HCT116 (cell line): ENCODE measurements around the gene CSRNP2. TPM values are rescaled to one million over a fixed set of nuclear protein-coding genes. Genes with fewer than 3 reads are reported as not detected.

Experiments used
- ATAC-seq: fragments of 200-7000 bp; cut with Tn5 transposase; 2 replicates; pipeline ENCODE4 v1.9.1; 2020; ENCODE audit warnings: mild to moderate bottlenecking, moderate library complexity
- BruUV-seq: library from RNA; stranded (reverse); fragments of 400-500 nt; replicated peaks from 2 replicates; lab custom pipeline; 2021; lab: Mats Ljungman, UMichigan
- CTCF ChIA-PET: fragments of 300-600 bp; sonication (Branson Sonifier 250); formaldehyde crosslinking; loops from one replicate; lab custom pipeline; 2021; ENCODE audit warnings: antibody characterized with exemption; lab: Charles Lee
- POLR2A ChIA-PET: fragments of 300-600, 350-600 bp; sonication (Branson Sonifier 250); formaldehyde crosslinking; loops from one replicate; lab custom pipeline; 2021; ENCODE audit warnings: antibody characterized with exemption; lab: Charles Lee
- RAD21 ChIA-PET, 2 experiments: fragments of 300-600 bp; sonication (Branson Sonifier 250); formaldehyde crosslinking; loops; one replicate each; lab custom pipeline; 2023; ENCODE audit warnings: low total read pairs in 2 of 2; ENCODE audit not compliant: uncharacterized antibody in 2 of 2, unreplicated experiment in 2 of 2, low non-redundant PET in 1 of 2; lab: Charles Lee
- DNase-seq: peaks from one replicate; pipeline ENCODE4 v3.0.0-alpha.2; 2010; ENCODE audit warnings: low read depth, low spot score
- H2AFZ ChIP-seq: fragments of 200-600 bp; shearing (Covaris generic), sonication (generic); 2 replicates; pipeline ENCODE4 v1.6.1; 2017; ENCODE audit warnings: low read depth, mixed run types, mixed read lengths, antibody characterized with exemption, low read length; ENCODE audit not compliant: poor library complexity, severe bottlenecking
- H3K27ac ChIP-seq: 2 replicates; pipeline ENCODE4 v1.5.1; 2012; ENCODE audit warnings: low read depth, low read length
- H3K27me3 ChIP-seq: fragments of 200-600 bp; sonication (generic); 2 replicates; pipeline ENCODE4 v1.6.1; 2016; ENCODE audit warnings: mixed run types, low read length, mixed read lengths; ENCODE audit not compliant: insufficient read depth
- H3K36me3 ChIP-seq, 2 experiments: fragments of 200-500 bp in 1 of 2; fragments of 200-600 bp in 1 of 2; sonication (Bioruptor generic) in 1 of 2; sonication (generic) in 1 of 2; 2 replicates each; pipeline versions ENCODE4 v1.5.1 to v1.6.1; 2014 to 2016; ENCODE audit warnings: low read length in 2 of 2, inconsistent platforms in 1 of 2, mixed read lengths in 1 of 2, mixed run types in 1 of 2; ENCODE audit not compliant: insufficient read depth in 2 of 2, control insufficient read depth in 1 of 2
- H3K4me1 ChIP-seq, 2 experiments: fragments of 200-600 bp in 1 of 2; sonication (generic) in 1 of 2; 2 replicates each; pipeline versions ENCODE4 v1.5.1 to v1.6.1; 2012 to 2017; ENCODE audit warnings: low read length in 2 of 2, inconsistent platforms in 1 of 2, mild to moderate bottlenecking in 1 of 2, mixed read lengths in 1 of 2, mixed run types in 1 of 2, moderate library complexity in 1 of 2; ENCODE audit not compliant: insufficient read depth in 2 of 2, control insufficient read depth in 1 of 2
- H3K4me2 ChIP-seq: fragments of 200-600 bp; sonication (generic); 2 replicates; pipeline ENCODE4 v1.6.1; 2017; ENCODE audit warnings: mixed run types, low read length, mixed read lengths
- H3K4me3 ChIP-seq, 2 experiments: fragments of 200-600 bp in 1 of 2; sonication (generic) in 1 of 2; replicated peaks in 1 of 2; 2 replicates each; pipeline ENCODE4 v1.5.1; 2011 to 2016; ENCODE audit warnings: low read length in 2 of 2, control low read depth in 1 of 2, low read depth in 1 of 2, mild to moderate bottlenecking in 1 of 2, mixed read lengths in 1 of 2, mixed run types in 1 of 2
- H3K79me2 ChIP-seq: fragments of 200-600 bp; sonication (generic); 2 replicates; pipeline ENCODE4 v1.6.1; 2017; ENCODE audit warnings: mild to moderate bottlenecking, mixed run types, low read length, moderate library complexity, mixed read lengths; ENCODE audit not compliant: insufficient read depth
- H3K9ac ChIP-seq: fragments of 200-600 bp; sonication (generic); 2 replicates; pipeline ENCODE4 v1.6.1; 2016; ENCODE audit warnings: low read length, mixed read lengths
- H3K9me2 ChIP-seq: fragments of 200-600 bp; sonication (generic), shearing (Covaris generic); 2 replicates; pipeline ENCODE4 v1.6.1; 2017; ENCODE audit warnings: mixed run types, mild to moderate bottlenecking, moderate library complexity; ENCODE audit not compliant: insufficient read depth
- H3K9me3 ChIP-seq, 2 experiments: fragments of 200-500 bp in 1 of 2; fragments of 200-600 bp in 1 of 2; sonication (Bioruptor generic) in 1 of 2; sonication (generic) in 1 of 2; 2 replicates each; pipeline ENCODE4 v1.6.1; 2014 to 2017; ENCODE audit warnings: low read length in 2 of 2, mixed read lengths in 2 of 2, inconsistent platforms in 1 of 2, low read depth in 1 of 2, mild to moderate bottlenecking in 1 of 2, mixed run types in 1 of 2, moderate library complexity in 1 of 2; ENCODE audit not compliant: control insufficient read depth in 1 of 2, insufficient read depth in 1 of 2
- H4K20me1 ChIP-seq: fragments of 200-600 bp; sonication (generic), shearing (Covaris generic); 2 replicates; pipeline ENCODE4 v1.6.1; 2017; ENCODE audit warnings: mixed run types, mild to moderate bottlenecking, moderate library complexity; ENCODE audit not compliant: insufficient read depth
- EGR1 ChIP-seq: IDR thresholded peaks from 2 replicates; pipeline ENCODE4 v1.6.1; 2012; ENCODE audit warnings: low read depth
- ELF1 ChIP-seq: IDR thresholded peaks from 2 replicates; pipeline ENCODE4 v1.6.1; 2012; ENCODE audit warnings: low read depth, borderline replicate concordance
- EZH2 ChIP-seq: fragments of 200-600 bp; sonication (generic); IDR thresholded peaks from 2 replicates; pipeline ENCODE4 v1.6.1; 2017; ENCODE audit warnings: antibody characterized with exemption, mixed run types
- JUND ChIP-seq: IDR thresholded peaks from 2 replicates; pipeline ENCODE4 v1.6.1; 2012
- MAX ChIP-seq: IDR thresholded peaks from 2 replicates; pipeline ENCODE4 v1.6.1; 2012
- POLR2AphosphoS5 ChIP-seq: IDR thresholded peaks from 2 replicates; pipeline ENCODE4 v1.6.1; 2011; ENCODE audit warnings: mild to moderate bottlenecking, low read depth, low read length, moderate library complexity
- RAD21 ChIP-seq: IDR thresholded peaks from 2 replicates; pipeline ENCODE4 v1.6.1; 2012; ENCODE audit warnings: low read depth, mild to moderate bottlenecking
- SP1 ChIP-seq: IDR thresholded peaks from 2 replicates; pipeline ENCODE4 v1.6.1; 2012; ENCODE audit warnings: low read depth
- TCF7L2 ChIP-seq: IDR thresholded peaks from 2 replicates; pipeline ENCODE4 v1.7.0; 2011; ENCODE audit warnings: borderline replicate concordance, inconsistent platforms; ENCODE audit not compliant: insufficient read depth, insufficient read length; ENCODE audit errors: extremely low read depth
- ZBTB33 ChIP-seq: IDR thresholded peaks from 2 replicates; pipeline ENCODE4 v1.6.1; 2011; ENCODE audit warnings: mild to moderate bottlenecking, low read length, moderate library complexity; ENCODE audit not compliant: insufficient replicate concordance; ENCODE audit errors: extremely low read depth
- ZNF274 ChIP-seq: fragments of 200-500 bp; sonication (Bioruptor generic); IDR thresholded peaks from 2 replicates; pipeline ENCODE4 v1.6.1; 2014; ENCODE audit warnings: mild to moderate bottlenecking, low read depth, low read length, inconsistent platforms
- intact Hi-C: fragments of 100-400 bp; cut with micrococcal nuclease; formaldehyde crosslinking; loops from 2 replicates; pipeline ENCODE4 v1.10.0; 2022
- total RNA-seq: library from RNA; stranded (reverse); gene quantifications from one replicate; pipeline ENCODE4 v1.2.1, GENCODE V29; 2021; ENCODE audit not compliant: unreplicated experiment

CSRNP2 gene
- total RNA-seq, 1 experiment from 2014 or later = 19.0 TPM

- DNase-seq (no peak), ATAC-seq (no peak)
- Histone ChIP-seq H3K79me2 (peaks cover 3% of the 10 kb centered on the region; the same call in 1 of the 2 replicates), H3K9ac (no peak overlapping the region), H2AFZ (no peak overlapping the region), H3K27me3 (no peaks in the 10 kb centered on the region), H3K36me3 (peaks cover 0 to 4% of the 10 kb centered on the region in 2 experiments; a peak in 1 of 4 replicates), H3K4me1 (peaks cover 0 to 4% of the 10 kb centered on the region in 2 experiments; a peak in 1 of 4 replicates), H3K4me3 (no peak overlapping the region), H3K9me2 (no peaks in the 10 kb centered on the region), H3K9me3 (no peaks in the 10 kb centered on the region), H3K27ac (no peak overlapping the region), H3K4me2 (no peak overlapping the region), H4K20me1 (no peaks in the 10 kb centered on the region)
- intact Hi-C loops = loop anchor here (10.0 kb wide), 1 partner anchor 127 kb away; the partner anchor contains the start of gene POU6F1
- ChIA-PET POLR2A (no interaction called here), RAD21 (no interaction called here), CTCF (no interaction called here)
- TF ChIP-seq EZH2 (no peak), ZNF274 (no peak), SP1 (no peak)
- BruUV-seq = no TSS peak
These were observed 4.4 kb upstream of the CSRNP2 start for GRCh38 chr12:51087818-51088217.

- Histone ChIP-seq H3K4me3 (no peak overlapping the region), H3K4me1 (peaks cover 5 to 11% of the 10 kb centered on the region in 2 experiments; a peak in 3 of 4 replicates), H3K27ac (no peak overlapping the region)
- POLR2A ChIA-PET = no interaction called here
- TF ChIP-seq RAD21 = no peak
- TF ChIP-seq JUND = no peak
- no peak for TF ChIP-seq EGR1
- TF ChIP-seq ZNF274 = no peak
- no peak for TF ChIP-seq MAX
- TF ChIP-seq POLR2AphosphoS5 = no peak
- TF ChIP-seq ELF1 = no peak
- no peak for TF ChIP-seq TCF7L2
- TF ChIP-seq ZBTB33 = no peak
- TF ChIP-seq, all 23 proteins: peak for 0
- H3K36me3 ChIP-seq = 0 out of 4 replicates have a peak, but pooled peaks cover 0 to 4% of the 10 kb centered on the region in 2 experiments
- no peak overlapping the region for H3K4me2 ChIP-seq
- peaks cover 11% of the 10 kb centered on the region; the same call in 1 of the 2 replicates for H3K79me2 ChIP-seq
- BruUV-seq = no TSS peak
- H3K9me3 ChIP-seq = no peaks in the 10 kb centered on the region
- RAD21 ChIA-PET = no interaction called here
- H3K27me3 ChIP-seq = no peaks in the 10 kb centered on the region
- ATAC-seq = no peak
- CTCF ChIA-PET = no interaction called here
- H3K9me2 ChIP-seq = no peaks in the 10 kb centered on the region
- intact Hi-C loops = loop anchor here (10.0 kb wide), 1 partner anchor 128 kb away; the partner anchor contains the start of gene POU6F1
- DNase-seq = no peak
- no peak overlapping the region for H2AFZ ChIP-seq
- no peaks in the 10 kb centered on the region for H4K20me1 ChIP-seq
- no peak overlapping the region for H3K9ac ChIP-seq
These were observed 3.5 kb upstream of the CSRNP2 start for GRCh38 chr12:51086933-51087332.
